Hematopoietic multipotent progenitor cell (in vitro differentiated cells): ENCODE results near the gene OR2A2. TPM values are rescaled to one million over a fixed set of nuclear protein-coding genes. Genes with fewer than 3 reads are reported as not detected.

ENCODE experiments used
- DNase-seq, 3 donors: peaks; one replicate each; pipeline ENCODE4 v3.0.0-alpha.2; 2011 to 2015; ENCODE audit warnings: low read depth in 2 of 3, low spot score in 2 of 3
- small RNA-seq: library from RNA; depleted of rRNA; stranded (forward); fragments of <200 nt; gene quantifications from one replicate; pipeline ENCODE3, GENCODE V24; 2012
- total RNA-seq: library from RNA; depleted of rRNA; stranded (reverse); fragments of >200 nt; gene quantifications from one replicate; pipeline ENCODE4 v1.2.3, GENCODE V29; 2012

OR2A2 gene
- total RNA-seq, 1 donor: not detected

GRCh38 chr7:144134116-144134515, 24.7 kb downstream of the OR2A2 start:
- no peak for DNase-seq

GRCh38 chr7:144137501-144137900, 28.1 kb downstream of the OR2A2 start:
- no peak for DNase-seq

GRCh38 chr7:144142187-144142586, 32.8 kb downstream of the OR2A2 start:
- DNase-seq: no peak

- no peak for DNase-seq
Observed at GRCh38 chr7:144144426-144144825, 35.0 kb downstream of the OR2A2 start.

GRCh38 chr7:144148224-144148827, 38.9 kb downstream of the OR2A2 start:
- DNase-seq: no peak

GRCh38 chr7:144158861-144159260, 49.5 kb downstream of the OR2A2 start:
- no peak for DNase-seq

Small RNA genes lying within 50 kb of the gene (small RNA-seq; reads per million reads assigned to genes)
- not detected for gene OR2A41P

Other genes with a start within 250 kb of the OR2A2 start
- 38.2 TPM for gene TCAF1, start 207.4 kb upstream of the OR2A2 start, total RNA-seq
- gene OR2F2, start 174.3 kb upstream of the OR2A2 start, total RNA-seq: not detected
- not detected for gene OR2F1, start 154.7 kb upstream of the OR2A2 start, total RNA-seq
- under 0.01 TPM for gene OR6B1, start 109.3 kb upstream of the OR2A2 start, total RNA-seq
- not detected for gene OR2A5, start 60.6 kb upstream of the OR2A2 start, total RNA-seq
- gene OR2A25, start 39.8 kb upstream of the OR2A2 start, total RNA-seq: not detected
- gene OR2A12, start 23.3 kb upstream of the OR2A2 start, total RNA-seq: not detected
- not detected for gene OR2A14, start 13.6 kb downstream of the OR2A2 start, total RNA-seq
- not detected for gene CTAGE4, start 73.9 kb downstream of the OR2A2 start, total RNA-seq
- gene ARHGEF35, start 86.2 kb downstream of the OR2A2 start, total RNA-seq: 0.54 TPM
- under 0.01 TPM for gene OR2A42, start 130.0 kb downstream of the OR2A2 start, total RNA-seq
- 2.7 TPM for gene OR2A7, start 155.2 kb downstream of the OR2A2 start, total RNA-seq
- gene CTAGE8, start 159.7 kb downstream of the OR2A2 start, total RNA-seq: 0.81 TPM
- gene OR2A1, start 202.8 kb downstream of the OR2A2 start, total RNA-seq: 0.27 TPM
- gene ARHGEF5, start 245.8 kb downstream of the OR2A2 start, total RNA-seq: 4.3 TPM